Chondrocyte (in vitro differentiated cells): Measurements from ENCODE around the gene ALDH1A2. TPM values are rescaled to one million over a fixed set of nuclear protein-coding genes. Genes with fewer than 3 reads are reported as not detected.

Experiments used
- DNase-seq: peaks from one replicate; pipeline ENCODE4 v3.0.0; 2021; ENCODE audit warnings: mixed read lengths, low spot score
- H3K27ac Mint-ChIP-seq: one replicate; pipeline ENCODE4 v1.8.0; 2021; ENCODE audit warnings: mild to moderate bottlenecking, moderate library complexity, mixed read lengths; ENCODE audit not compliant: unreplicated experiment
- H3K27me3 Mint-ChIP-seq: 2 replicates; pipeline ENCODE4 v1.8.0; 2021; ENCODE audit warnings: low read depth, mixed read lengths
- H3K36me3 Mint-ChIP-seq: 2 replicates; pipeline ENCODE4 v1.8.0; 2021; ENCODE audit warnings: low read depth, mixed read lengths
- H3K4me1 Mint-ChIP-seq: 2 replicates; pipeline ENCODE4 v1.8.0; 2021; ENCODE audit warnings: low read depth, mild to moderate bottlenecking, mixed read lengths
- H3K4me3 Mint-ChIP-seq: one replicate; pipeline ENCODE4 v1.8.0; 2021; ENCODE audit warnings: mild to moderate bottlenecking, moderate library complexity, mixed read lengths; ENCODE audit not compliant: unreplicated experiment
- H3K9me3 Mint-ChIP-seq: 2 replicates; pipeline ENCODE4 v1.8.0; 2021; ENCODE audit warnings: low read depth, mixed read lengths
- CTCF ChIP-seq: fragments of 200-600 bp; sonication (generic); IDR thresholded peaks from 2 replicates; pipeline ENCODE4 v1.5.0; 2021; ENCODE audit warnings: antibody characterized with exemption, mild to moderate bottlenecking, moderate library complexity
- total RNA-seq: library from RNA; stranded (reverse); gene quantifications from 3 replicates; pipeline ENCODE4 v1.2.1, GENCODE V29; 2021

ALDH1A2 gene
- total RNA-seq, 1 donor from 2014 or later, result not detected

- Mint-ChIP-seq H3K27ac (no peak overlapping the region), H3K36me3 (no peaks in the 10 kb centered on the region), H3K9me3 (no peaks in the 10 kb centered on the region)
Measured at GRCh38 chr15:57923750-57924149, 141.8 kb downstream of the ALDH1A2 start.

GRCh38 chr15:57923306-57923705 lies 142.2 kb downstream of the ALDH1A2 start:
- DNase-seq, result no peak
- no peak for TF ChIP-seq CTCF
- H3K27ac Mint-ChIP-seq, result no peak overlapping the region
- H3K36me3 Mint-ChIP-seq, result no peaks in the 10 kb centered on the region
- H3K27me3 Mint-ChIP-seq, result peaks cover 34% of the 10 kb centered on the region
- no peak overlapping the region for H3K4me3 Mint-ChIP-seq
- no peaks in the 10 kb centered on the region for H3K9me3 Mint-ChIP-seq
- peaks cover 16% of the 10 kb centered on the region for H3K4me1 Mint-ChIP-seq

More at GRCh38 chr15:57923750-57924149, 141.8 kb downstream of the ALDH1A2 start:
- TF ChIP-seq CTCF, result no peak
- no peak overlapping the region for H3K4me3 Mint-ChIP-seq
- peaks cover 33% of the 10 kb centered on the region for H3K27me3 Mint-ChIP-seq
- no peak for DNase-seq
- H3K4me1 Mint-ChIP-seq, result peaks cover 16% of the 10 kb centered on the region

GRCh38 chr15:57922776-57923175 lies 142.7 kb downstream of the ALDH1A2 start:
- no peak overlapping the region for H3K4me3 Mint-ChIP-seq
- no peak overlapping the region for H3K27ac Mint-ChIP-seq
- peaks cover 16% of the 10 kb centered on the region for H3K4me1 Mint-ChIP-seq
- peaks cover 37% of the 10 kb centered on the region for H3K27me3 Mint-ChIP-seq
- no peaks in the 10 kb centered on the region for H3K36me3 Mint-ChIP-seq
- no peak for TF ChIP-seq CTCF
- H3K9me3 Mint-ChIP-seq, result no peaks in the 10 kb centered on the region
- DNase-seq, result no peak

GRCh38 chr15:57921371-57921770 lies 144.1 kb downstream of the ALDH1A2 start:
- TF ChIP-seq CTCF, result no peak
- H3K27me3 Mint-ChIP-seq, result peaks cover 33% of the 10 kb centered on the region
- peaks cover 16% of the 10 kb centered on the region for H3K4me1 Mint-ChIP-seq
- no peak overlapping the region for H3K4me3 Mint-ChIP-seq
- no peak overlapping the region for H3K27ac Mint-ChIP-seq
- no peaks in the 10 kb centered on the region for H3K9me3 Mint-ChIP-seq
- H3K36me3 Mint-ChIP-seq, result no peaks in the 10 kb centered on the region
- DNase-seq, result no peak

GRCh38 chr15:57920911-57921310 lies 144.6 kb downstream of the ALDH1A2 start:
- DNase-seq, result no peak
- peaks cover 35% of the 10 kb centered on the region for H3K27me3 Mint-ChIP-seq
- no peak overlapping the region for H3K27ac Mint-ChIP-seq
- H3K9me3 Mint-ChIP-seq, result no peaks in the 10 kb centered on the region
- no peak for TF ChIP-seq CTCF
- H3K36me3 Mint-ChIP-seq, result no peaks in the 10 kb centered on the region
- peaks cover 16% of the 10 kb centered on the region for H3K4me1 Mint-ChIP-seq
- H3K4me3 Mint-ChIP-seq, result no peak overlapping the region
